Liver (tissue), 9 donors: ENCODE measurements around the gene KRTAP9-3. TPM values are rescaled to one million over a fixed set of nuclear protein-coding genes. Genes with fewer than 3 reads are reported as not detected.
"Not testable (repeated sequence)": the region's sequence is repeated elsewhere in the genome, so short reads cannot be mapped to it uniquely, and the experiment has no call there.

Source experiments
- DNase-seq: peaks from one replicate; pipeline ENCODE4 v3.0.0-alpha.2; 2017; ENCODE audit warnings: low spot score
- H3K27ac ChIP-seq, 2 donors: one replicate each; pipeline ENCODE4 v1.7.0; 2013; ENCODE audit warnings: inconsistent platforms in 2 of 2, low read length in 2 of 2, control low read depth in 1 of 2, low read depth in 1 of 2, mild to moderate bottlenecking in 1 of 2
- H3K27me3 ChIP-seq, 4 donors: one replicate each; pipeline versions ENCODE4 v1.6.1 to v1.7.0; 2013; ENCODE audit warnings: low read length in 3 of 4, inconsistent platforms in 1 of 4, mild to moderate bottlenecking in 1 of 4, moderate library complexity in 1 of 4; ENCODE audit not compliant: control insufficient read depth in 4 of 4, insufficient read depth in 4 of 4
- H3K36me3 ChIP-seq, 4 donors: one replicate each; pipeline versions ENCODE4 v1.6.1 to v1.7.0; 2013; ENCODE audit warnings: low read length in 3 of 4, mild to moderate bottlenecking in 3 of 4, low read depth in 1 of 4, moderate library complexity in 1 of 4; ENCODE audit not compliant: control insufficient read depth in 4 of 4, insufficient read depth in 3 of 4
- H3K4me1 ChIP-seq, 4 donors: one replicate each; pipeline versions ENCODE4 v1.6.1 to v1.7.0; 2013; ENCODE audit warnings: low read length in 3 of 4, mild to moderate bottlenecking in 3 of 4, moderate library complexity in 1 of 4; ENCODE audit not compliant: control insufficient read depth in 4 of 4, insufficient read depth in 4 of 4
- H3K4me3 ChIP-seq, 3 donors: one replicate each; pipeline versions ENCODE4 v1.6.1 to v1.7.0; 2013; ENCODE audit warnings: low read length in 3 of 3, control low read depth in 1 of 3, low read depth in 1 of 3, mild to moderate bottlenecking in 1 of 3
- H3K9ac ChIP-seq, 2 donors: one replicate each; pipeline ENCODE4 v1.7.0; 2013; ENCODE audit warnings: low read length in 2 of 2, mild to moderate bottlenecking in 2 of 2, moderate library complexity in 2 of 2, control low read depth in 1 of 2, low read depth in 1 of 2
- H3K9me3 ChIP-seq, 4 donors: one replicate each; pipeline versions ENCODE4 v1.6.1 to v1.7.0; 2013; ENCODE audit warnings: low read length in 3 of 4; ENCODE audit not compliant: control insufficient read depth in 4 of 4
- EGR1 ChIP-seq, 2 donors: IDR thresholded peaks; 2 replicates each; pipeline ENCODE4 v1.6.1; 2016 to 2018; ENCODE audit warnings: antibody characterized with exemption in 2 of 2, low read depth in 2 of 2
- FOXA1 ChIP-seq: IDR thresholded peaks from 2 replicates; pipeline ENCODE4 v1.6.1; 2016; ENCODE audit warnings: antibody characterized with exemption
- HNF4A ChIP-seq, 2 donors: conservative IDR thresholded peaks; 2 replicates each; pipeline ENCODE4 v1.6.1; 2016; ENCODE audit warnings: antibody characterized with exemption in 2 of 2, mild to moderate bottlenecking in 2 of 2
- HNF4G ChIP-seq: IDR thresholded peaks from 2 replicates; pipeline ENCODE4 v1.6.1; 2016; ENCODE audit warnings: antibody characterized with exemption
- JUND ChIP-seq, 2 donors: IDR thresholded peaks; 2 replicates each; pipeline ENCODE4 v1.6.1; 2016; ENCODE audit warnings: antibody characterized with exemption in 2 of 2
- NR2F2 ChIP-seq: IDR thresholded peaks from 2 replicates; pipeline ENCODE4 v1.6.1; 2016; ENCODE audit warnings: antibody characterized with exemption
- RAD21 ChIP-seq, 2 donors: IDR thresholded peaks; 2 replicates each; pipeline ENCODE4 v1.6.1; 2016; ENCODE audit warnings: antibody characterized with exemption in 2 of 2, mild to moderate bottlenecking in 2 of 2
- RXRA ChIP-seq, 2 donors: IDR thresholded peaks; 2 replicates each; pipeline ENCODE4 v1.6.1; 2017 to 2018; ENCODE audit warnings: antibody characterized with exemption in 2 of 2, mild to moderate bottlenecking in 1 of 2
- TAF1 ChIP-seq: conservative IDR thresholded peaks from 2 replicates; pipeline ENCODE4 v1.6.1; 2016; ENCODE audit warnings: antibody characterized with exemption, mild to moderate bottlenecking
- YY1 ChIP-seq: IDR thresholded peaks from 2 replicates; pipeline ENCODE4 v1.6.1; 2016; ENCODE audit warnings: antibody characterized with exemption, mild to moderate bottlenecking
- WGBS: extraction: QIAGEN DNeasy Blood & Tissue Kit; methylation state at CpG from one replicate; pipeline ENCODE4 v1.1.7; 2013; 5-methylcytosine and 5-hydroxymethylcytosine counted together
- polyA plus RNA-seq, 2 donors: library from polyadenylated mRNA; stranded (reverse) in 1 of 2; unstranded in 1 of 2; fragments of 200-250 nt in 1 of 2; fragments of >200 nt in 1 of 2; fragmentation: Nextera tagmentation in 1 of 2; extraction: Ambion mirVana in 1 of 2; gene quantifications; one replicate each; pipeline versions ENCODE4 v1.2.1 to v1.2.3, GENCODE V29; 2013 to 2015
- total RNA-seq, 2 donors: library from RNA; depleted of rRNA; stranded (reverse); fragments of >200 nt; gene quantifications; one replicate each; pipeline ENCODE4 v1.2.3, GENCODE V29; 2014
- TF ChIP-seq, protein P1 (sequence below): IDR thresholded peaks from 2 replicates; pipeline ENCODE4 v1.6.1; 2016; ENCODE audit warnings: antibody characterized with exemption
- TF ChIP-seq, protein P2 (sequence below): IDR thresholded peaks from 2 replicates; pipeline ENCODE4 v1.6.1; 2016; ENCODE audit warnings: antibody characterized with exemption, mild to moderate bottlenecking
- TF ChIP-seq, protein P3 (sequence below): fragments of 150-350 bp; IDR thresholded peaks from 2 replicates; pipeline ENCODE4 v1.5.1; 2017; ENCODE audit warnings: improper control_type of control experiment, low read depth, low read length; ENCODE audit not compliant: missing input control
- TF ChIP-seq, protein P4 (sequence below): IDR thresholded peaks from 2 replicates; pipeline ENCODE4 v1.6.1; 2016; ENCODE audit warnings: antibody characterized with exemption
- TF ChIP-seq, protein P5 (sequence below): IDR thresholded peaks from 2 replicates; pipeline ENCODE4 v1.6.1; 2016; ENCODE audit warnings: antibody characterized with exemption
- donor health status: healthy.
- donor health status: healthy.
- donor health status: healthy.
- donor health status: healthy.
- donor health status: healthy.

The KRTAP9-3 gene
- total and polyA plus RNA-seq, 4 donors: not detected

GRCh38 chr17:41246995-41247787 is 14.9 kb downstream of the KRTAP9-3 start:
- not testable (repeated sequence) for H3K27me3 ChIP-seq, H3K9me3 ChIP-seq, H3K27ac ChIP-seq, H3K9ac ChIP-seq, H3K4me3 ChIP-seq, H3K4me1 ChIP-seq, DNase-seq, H3K36me3 ChIP-seq
- WGBS: 38% methylated on average over 2 of the region's 2 CpGs

DNA sequence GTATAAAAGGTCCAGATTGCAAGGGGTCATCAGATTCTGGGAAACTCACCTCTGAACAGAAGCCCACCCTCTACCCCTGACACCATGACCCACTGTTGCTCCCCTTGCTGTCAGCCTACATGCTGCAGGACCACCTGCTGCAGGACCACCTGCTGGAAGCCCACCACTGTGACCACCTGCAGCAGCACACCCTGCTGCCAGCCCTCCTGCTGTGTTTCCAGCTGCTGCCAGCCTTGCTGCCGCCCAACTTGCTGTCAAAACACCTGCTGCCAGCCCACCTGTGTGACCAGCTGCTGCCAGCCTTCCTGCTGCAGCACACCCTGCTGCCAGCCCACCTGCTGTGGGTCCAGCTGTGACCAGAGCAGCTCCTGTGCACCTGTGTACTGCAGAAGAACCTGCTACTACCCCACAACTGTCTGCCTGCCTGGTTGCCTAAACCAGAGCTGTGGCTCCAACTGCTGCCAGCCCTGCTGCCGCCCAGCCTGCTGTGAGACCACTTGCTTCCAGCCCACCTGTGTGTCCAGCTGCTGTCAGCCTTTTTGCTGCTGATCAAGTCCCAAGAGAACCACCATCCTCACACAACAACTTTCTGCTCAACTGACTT is 17.5 kb downstream of the KRTAP9-3 start, which contains the start of gene KRTAP9-4:
Gene KRTAP9-4 (plus strand): TSS at position 51 of the 604 bp plus-strand sequence. CDS start 34 bp downstream, at position 85.
- DNase-seq, H3K9me3 ChIP-seq, H3K27ac ChIP-seq, H3K4me1 ChIP-seq, H3K27me3 ChIP-seq, H3K9ac ChIP-seq, H3K36me3 ChIP-seq, H3K4me3 ChIP-seq: not testable (repeated sequence)
- 51% methylated on average over 2 of the region's 2 CpGs for WGBS

DNA sequence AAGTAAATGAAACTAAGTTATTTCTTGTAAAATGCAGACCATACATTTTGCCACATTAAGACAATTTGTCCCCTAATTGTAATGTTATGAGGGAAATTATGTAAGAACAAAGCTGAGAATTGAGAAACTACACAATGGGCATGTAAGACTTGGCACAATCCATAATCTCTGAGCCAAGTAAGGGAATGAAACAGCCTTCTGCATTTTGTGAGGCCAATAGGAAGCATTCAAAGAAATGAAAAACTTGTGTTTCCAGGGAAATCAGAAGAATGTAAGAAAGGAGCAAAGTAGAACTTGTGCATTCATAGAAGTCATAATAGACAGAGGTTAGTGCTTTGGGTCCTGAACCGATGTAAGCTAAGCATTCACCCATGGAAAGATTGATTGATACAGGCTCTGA is 19.0 kb downstream of the KRTAP9-3 start:
- Histone ChIP-seq H3K4me1 (no peaks in the 10 kb centered on the region), H3K27me3 (no peaks in the 10 kb centered on the region), H3K9ac (no peak overlapping the region), H3K9me3 (no peaks in the 10 kb centered on the region), H3K27ac (no peak overlapping the region), H3K4me3 (no peak overlapping the region), H3K36me3 (no peaks in the 10 kb centered on the region)
- TF ChIP-seq HNF4G: no peak
- TF ChIP-seq, protein P1, sequence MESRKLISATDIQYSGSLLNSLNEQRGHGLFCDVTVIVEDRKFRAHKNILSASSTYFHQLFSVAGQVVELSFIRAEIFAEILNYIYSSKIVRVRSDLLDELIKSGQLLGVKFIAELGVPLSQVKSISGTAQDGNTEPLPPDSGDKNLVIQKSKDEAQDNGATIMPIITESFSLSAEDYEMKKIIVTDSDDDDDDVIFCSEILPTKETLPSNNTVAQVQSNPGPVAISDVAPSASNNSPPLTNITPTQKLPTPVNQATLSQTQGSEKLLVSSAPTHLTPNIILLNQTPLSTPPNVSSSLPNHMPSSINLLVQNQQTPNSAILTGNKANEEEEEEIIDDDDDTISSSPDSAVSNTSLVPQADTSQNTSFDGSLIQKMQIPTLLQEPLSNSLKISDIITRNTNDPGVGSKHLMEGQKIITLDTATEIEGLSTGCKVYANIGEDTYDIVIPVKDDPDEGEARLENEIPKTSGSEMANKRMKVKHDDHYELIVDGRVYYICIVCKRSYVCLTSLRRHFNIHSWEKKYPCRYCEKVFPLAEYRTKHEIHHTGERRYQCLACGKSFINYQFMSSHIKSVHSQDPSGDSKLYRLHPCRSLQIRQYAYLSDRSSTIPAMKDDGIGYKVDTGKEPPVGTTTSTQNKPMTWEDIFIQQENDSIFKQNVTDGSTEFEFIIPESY: no peak
- no peak for TF ChIP-seq EGR1 (IDR thresholded peaks at IDR 0.05; ENCODE audit: low read depth in 2 of 2)
- no peak for DNase-seq
- WGBS: 92% methylated on average over 1 of the region's 1 CpG

GRCh38 chr17:41254861-41255260 is 22.6 kb downstream of the KRTAP9-3 start:
- no peaks in the 10 kb centered on the region for H3K4me1 ChIP-seq
- H3K27ac ChIP-seq: no peak overlapping the region
- 0% methylated on average over 1 of the region's 1 CpG for WGBS
- no peak overlapping the region for H3K4me3 ChIP-seq
- H3K9ac ChIP-seq: no peak overlapping the region
- no peaks in the 10 kb centered on the region for H3K9me3 ChIP-seq
- no peaks in the 10 kb centered on the region for H3K36me3 ChIP-seq
- DNase-seq: no peak
- H3K27me3 ChIP-seq: peaks cover 0 to 2% (median 0%) of the 10 kb centered on the region in 4 donors
- no peak for TF ChIP-seq HNF4A (conservative IDR thresholded peaks at IDR 0.05)
- TF ChIP-seq NR2F2: no peak
- TF ChIP-seq YY1: no peak
- TF ChIP-seq RXRA (IDR thresholded peaks at IDR 0.05): no peak
- TF ChIP-seq, protein P2, sequence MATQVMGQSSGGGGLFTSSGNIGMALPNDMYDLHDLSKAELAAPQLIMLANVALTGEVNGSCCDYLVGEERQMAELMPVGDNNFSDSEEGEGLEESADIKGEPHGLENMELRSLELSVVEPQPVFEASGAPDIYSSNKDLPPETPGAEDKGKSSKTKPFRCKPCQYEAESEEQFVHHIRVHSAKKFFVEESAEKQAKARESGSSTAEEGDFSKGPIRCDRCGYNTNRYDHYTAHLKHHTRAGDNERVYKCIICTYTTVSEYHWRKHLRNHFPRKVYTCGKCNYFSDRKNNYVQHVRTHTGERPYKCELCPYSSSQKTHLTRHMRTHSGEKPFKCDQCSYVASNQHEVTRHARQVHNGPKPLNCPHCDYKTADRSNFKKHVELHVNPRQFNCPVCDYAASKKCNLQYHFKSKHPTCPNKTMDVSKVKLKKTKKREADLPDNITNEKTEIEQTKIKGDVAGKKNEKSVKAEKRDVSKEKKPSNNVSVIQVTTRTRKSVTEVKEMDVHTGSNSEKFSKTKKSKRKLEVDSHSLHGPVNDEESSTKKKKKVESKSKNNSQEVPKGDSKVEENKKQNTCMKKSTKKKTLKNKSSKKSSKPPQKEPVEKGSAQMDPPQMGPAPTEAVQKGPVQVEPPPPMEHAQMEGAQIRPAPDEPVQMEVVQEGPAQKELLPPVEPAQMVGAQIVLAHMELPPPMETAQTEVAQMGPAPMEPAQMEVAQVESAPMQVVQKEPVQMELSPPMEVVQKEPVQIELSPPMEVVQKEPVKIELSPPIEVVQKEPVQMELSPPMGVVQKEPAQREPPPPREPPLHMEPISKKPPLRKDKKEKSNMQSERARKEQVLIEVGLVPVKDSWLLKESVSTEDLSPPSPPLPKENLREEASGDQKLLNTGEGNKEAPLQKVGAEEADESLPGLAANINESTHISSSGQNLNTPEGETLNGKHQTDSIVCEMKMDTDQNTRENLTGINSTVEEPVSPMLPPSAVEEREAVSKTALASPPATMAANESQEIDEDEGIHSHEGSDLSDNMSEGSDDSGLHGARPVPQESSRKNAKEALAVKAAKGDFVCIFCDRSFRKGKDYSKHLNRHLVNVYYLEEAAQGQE: no peak
- TF ChIP-seq EGR1 (IDR thresholded peaks at IDR 0.05; ENCODE audit: low read depth in 2 of 2): no peak
- TF ChIP-seq TAF1: no peak
- TF ChIP-seq, protein P3, sequence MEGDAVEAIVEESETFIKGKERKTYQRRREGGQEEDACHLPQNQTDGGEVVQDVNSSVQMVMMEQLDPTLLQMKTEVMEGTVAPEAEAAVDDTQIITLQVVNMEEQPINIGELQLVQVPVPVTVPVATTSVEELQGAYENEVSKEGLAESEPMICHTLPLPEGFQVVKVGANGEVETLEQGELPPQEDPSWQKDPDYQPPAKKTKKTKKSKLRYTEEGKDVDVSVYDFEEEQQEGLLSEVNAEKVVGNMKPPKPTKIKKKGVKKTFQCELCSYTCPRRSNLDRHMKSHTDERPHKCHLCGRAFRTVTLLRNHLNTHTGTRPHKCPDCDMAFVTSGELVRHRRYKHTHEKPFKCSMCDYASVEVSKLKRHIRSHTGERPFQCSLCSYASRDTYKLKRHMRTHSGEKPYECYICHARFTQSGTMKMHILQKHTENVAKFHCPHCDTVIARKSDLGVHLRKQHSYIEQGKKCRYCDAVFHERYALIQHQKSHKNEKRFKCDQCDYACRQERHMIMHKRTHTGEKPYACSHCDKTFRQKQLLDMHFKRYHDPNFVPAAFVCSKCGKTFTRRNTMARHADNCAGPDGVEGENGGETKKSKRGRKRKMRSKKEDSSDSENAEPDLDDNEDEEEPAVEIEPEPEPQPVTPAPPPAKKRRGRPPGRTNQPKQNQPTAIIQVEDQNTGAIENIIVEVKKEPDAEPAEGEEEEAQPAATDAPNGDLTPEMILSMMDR: no peak
- no peak for TF ChIP-seq JUND (IDR thresholded peaks at IDR 0.05)
- no peak for TF ChIP-seq HNF4G
- TF ChIP-seq, protein P4, sequence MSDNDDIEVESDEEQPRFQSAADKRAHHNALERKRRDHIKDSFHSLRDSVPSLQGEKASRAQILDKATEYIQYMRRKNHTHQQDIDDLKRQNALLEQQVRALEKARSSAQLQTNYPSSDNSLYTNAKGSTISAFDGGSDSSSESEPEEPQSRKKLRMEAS: no peak
- TF ChIP-seq RAD21 (IDR thresholded peaks at IDR 0.05): no peak
- TF ChIP-seq, protein P5, sequence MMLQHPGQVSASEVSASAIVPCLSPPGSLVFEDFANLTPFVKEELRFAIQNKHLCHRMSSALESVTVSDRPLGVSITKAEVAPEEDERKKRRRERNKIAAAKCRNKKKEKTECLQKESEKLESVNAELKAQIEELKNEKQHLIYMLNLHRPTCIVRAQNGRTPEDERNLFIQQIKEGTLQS: no peak
- no peak for TF ChIP-seq FOXA1
